Measurements from ENCODE around the gene CCDC71L.

Gene CCDC71L

GRCh38 chr7:106635411-106635810 lies 25.5 kb downstream of the CCDC71L start:
- no peak for ATAC-seq

GRCh38 chr7:106634958-106635357 lies 26.0 kb downstream of the CCDC71L start:
- no peak for ATAC-seq
- TF ChIP-seq CREB5 (CRISPR knock-in tag; IDR thresholded peaks at IDR 0.05; ENCODE audit: low read depth) (no peak), ZNF8 (CRISPR knock-in tag; IDR thresholded peaks at IDR 0.05) (no peak), ZC3H10 (CRISPR knock-in tag; IDR thresholded peaks at IDR 0.05) (no peak), ARNTL (CRISPR knock-in tag; IDR thresholded peaks at IDR 0.05; ENCODE audit: borderline replicate concordance, low read depth) (no peak), TOX (CRISPR knock-in tag; IDR thresholded peaks at IDR 0.05; ENCODE audit: borderline replicate concordance) (no peak), ZFP30 (CRISPR knock-in tag; IDR thresholded peaks at IDR 0.05) (no peak)

More at GRCh38 chr7:106635411-106635810, 25.5 kb downstream of the CCDC71L start:
- no peak for TF ChIP-seq ZFP3 (CRISPR knock-in tag; IDR thresholded peaks at IDR 0.05)
- TF ChIP-seq ARNTL (CRISPR knock-in tag; IDR thresholded peaks at IDR 0.05; ENCODE audit: borderline replicate concordance, low read depth), result no peak
- TF ChIP-seq TCF4 (CRISPR knock-in tag; IDR thresholded peaks at IDR 0.05; ENCODE audit: borderline replicate concordance), result no peak
- TF ChIP-seq CSDC2 (CRISPR knock-in tag; IDR thresholded peaks at IDR 0.05), result no peak
- no peak for TF ChIP-seq TSHZ2 (CRISPR knock-in tag; IDR thresholded peaks at IDR 0.05)
- TF ChIP-seq ZNF8 (CRISPR knock-in tag; IDR thresholded peaks at IDR 0.05), result no peak
- no peak for TF ChIP-seq BACH2 (CRISPR knock-in tag; IDR thresholded peaks at IDR 0.05; ENCODE audit: borderline replicate concordance)
- no peak for TF ChIP-seq RARB (CRISPR knock-in tag; IDR thresholded peaks at IDR 0.05)
- TF ChIP-seq ISL1 (CRISPR knock-in tag; IDR thresholded peaks at IDR 0.05), result no peak
- no peak for TF ChIP-seq PATZ1 (CRISPR knock-in tag; IDR thresholded peaks at IDR 0.05; ENCODE audit: borderline replicate concordance)
- TF ChIP-seq CREB5 (CRISPR knock-in tag; IDR thresholded peaks at IDR 0.05; ENCODE audit: low read depth), result no peak
- TF ChIP-seq SNAI2 (CRISPR knock-in tag; IDR thresholded peaks at IDR 0.05), result no peak
- no peak for TF ChIP-seq TOX (CRISPR knock-in tag; IDR thresholded peaks at IDR 0.05; ENCODE audit: borderline replicate concordance)
- no peak for TF ChIP-seq ZNF70 (CRISPR knock-in tag; IDR thresholded peaks at IDR 0.05)
- no peak for TF ChIP-seq ZFP30 (CRISPR knock-in tag; IDR thresholded peaks at IDR 0.05)
- TF ChIP-seq CSRNP3 (CRISPR knock-in tag; IDR thresholded peaks at IDR 0.05), result no peak
- no peak for TF ChIP-seq PPARA (CRISPR knock-in tag; IDR thresholded peaks at IDR 0.05; ENCODE audit: borderline replicate concordance)
- TF ChIP-seq ESRRG (CRISPR knock-in tag; IDR thresholded peaks at IDR 0.05), result no peak
- no peak for TF ChIP-seq POU6F1 (CRISPR knock-in tag; IDR thresholded peaks at IDR 0.05; ENCODE audit: borderline replicate concordance, low read depth)

GRCh38 chr7:106630648-106631047 lies 30.3 kb downstream of the CCDC71L start:
- TF ChIP-seq PPARA (CRISPR knock-in tag; IDR thresholded peaks at IDR 0.05; ENCODE audit: borderline replicate concordance) (no peak), OSR1 (CRISPR knock-in tag; IDR thresholded peaks at IDR 0.05) (no peak), ZNF565 (CRISPR knock-in tag; conservative IDR thresholded peaks at IDR 0.05; ENCODE audit: low read depth) (no peak), ESRRG (CRISPR knock-in tag; IDR thresholded peaks at IDR 0.05) (no peak), ZFP3 (CRISPR knock-in tag; IDR thresholded peaks at IDR 0.05) (no peak), GLIS3 (CRISPR knock-in tag; IDR thresholded peaks at IDR 0.05) (no peak), TOX (CRISPR knock-in tag; IDR thresholded peaks at IDR 0.05; ENCODE audit: borderline replicate concordance) (no peak), TCF4 (CRISPR knock-in tag; IDR thresholded peaks at IDR 0.05; ENCODE audit: borderline replicate concordance) (no peak), ZNF70 (CRISPR knock-in tag; IDR thresholded peaks at IDR 0.05) (no peak), ISL1 (CRISPR knock-in tag; IDR thresholded peaks at IDR 0.05) (no peak), ZFP30 (CRISPR knock-in tag; IDR thresholded peaks at IDR 0.05) (no peak), SNAI2 (CRISPR knock-in tag; IDR thresholded peaks at IDR 0.05) (no peak), CREB5 (CRISPR knock-in tag; IDR thresholded peaks at IDR 0.05; ENCODE audit: low read depth) (no peak), RARB (CRISPR knock-in tag; IDR thresholded peaks at IDR 0.05) (no peak), CSDC2 (CRISPR knock-in tag; IDR thresholded peaks at IDR 0.05) (no peak), ZC3H10 (CRISPR knock-in tag; IDR thresholded peaks at IDR 0.05) (no peak)
- no peak for ATAC-seq
